ENCODE measurements around the gene SOX13.
"Not testable (repeated sequence)": the region's sequence is repeated elsewhere in the genome, so short reads cannot be mapped to it uniquely, and the experiment has no call there.

Gene SOX13

DNA sequence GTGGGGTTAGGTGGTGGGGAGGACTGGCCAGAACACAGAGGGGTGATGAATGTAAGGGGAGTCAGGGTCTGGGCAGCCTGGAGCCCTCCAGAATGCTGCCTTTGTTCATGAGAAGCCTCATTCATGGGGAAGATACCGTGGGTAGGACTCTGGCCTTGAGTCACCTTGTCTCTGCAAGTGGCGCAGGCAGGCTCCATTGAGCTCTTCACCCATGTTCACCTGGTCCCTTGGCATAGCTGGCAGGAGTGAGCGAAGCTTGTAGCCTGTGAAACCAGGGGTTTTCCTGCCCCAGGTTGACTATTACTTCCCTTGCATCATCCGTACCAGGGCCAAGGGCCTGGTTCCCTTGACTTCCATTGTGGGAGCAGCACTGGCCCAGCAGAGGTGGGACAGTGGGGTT is 25.8 kb downstream of the SOX13 start:
- no peak overlapping the region for H3K4me3 ChIP-seq (ENCODE audit: low read depth, low read length)
- TF ChIP-seq, protein P1, sequence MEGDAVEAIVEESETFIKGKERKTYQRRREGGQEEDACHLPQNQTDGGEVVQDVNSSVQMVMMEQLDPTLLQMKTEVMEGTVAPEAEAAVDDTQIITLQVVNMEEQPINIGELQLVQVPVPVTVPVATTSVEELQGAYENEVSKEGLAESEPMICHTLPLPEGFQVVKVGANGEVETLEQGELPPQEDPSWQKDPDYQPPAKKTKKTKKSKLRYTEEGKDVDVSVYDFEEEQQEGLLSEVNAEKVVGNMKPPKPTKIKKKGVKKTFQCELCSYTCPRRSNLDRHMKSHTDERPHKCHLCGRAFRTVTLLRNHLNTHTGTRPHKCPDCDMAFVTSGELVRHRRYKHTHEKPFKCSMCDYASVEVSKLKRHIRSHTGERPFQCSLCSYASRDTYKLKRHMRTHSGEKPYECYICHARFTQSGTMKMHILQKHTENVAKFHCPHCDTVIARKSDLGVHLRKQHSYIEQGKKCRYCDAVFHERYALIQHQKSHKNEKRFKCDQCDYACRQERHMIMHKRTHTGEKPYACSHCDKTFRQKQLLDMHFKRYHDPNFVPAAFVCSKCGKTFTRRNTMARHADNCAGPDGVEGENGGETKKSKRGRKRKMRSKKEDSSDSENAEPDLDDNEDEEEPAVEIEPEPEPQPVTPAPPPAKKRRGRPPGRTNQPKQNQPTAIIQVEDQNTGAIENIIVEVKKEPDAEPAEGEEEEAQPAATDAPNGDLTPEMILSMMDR (IDR thresholded peaks at IDR 0.05; ENCODE audit: control insufficient read depth, extremely low read depth, insufficient read depth): no peak
- no peak for DNase-seq (ENCODE audit: low read depth)

DNA sequence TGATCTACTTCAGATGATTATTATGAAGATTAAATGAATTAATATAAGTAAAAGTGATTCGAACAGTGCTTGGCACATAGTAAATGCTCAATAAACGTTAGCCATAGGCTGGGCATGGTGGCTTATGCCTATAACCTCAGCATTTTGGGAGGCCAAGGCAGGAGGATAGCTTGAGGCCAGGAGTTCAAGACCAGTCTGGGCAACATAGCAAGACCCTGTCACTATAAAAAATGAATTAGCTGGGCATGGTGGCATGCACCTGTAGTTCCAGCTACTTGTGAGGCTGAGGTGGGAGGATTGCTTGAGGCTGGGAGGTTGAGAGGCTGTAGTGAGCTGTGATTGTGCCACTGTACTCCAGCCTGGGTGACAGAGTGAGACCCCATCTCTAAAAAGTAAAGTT is 26.8 kb downstream of the SOX13 start:
- not testable (repeated sequence) for DNase-seq (ENCODE audit: low read depth); H3K4me3 ChIP-seq (ENCODE audit: low read depth, low read length)

DNA sequence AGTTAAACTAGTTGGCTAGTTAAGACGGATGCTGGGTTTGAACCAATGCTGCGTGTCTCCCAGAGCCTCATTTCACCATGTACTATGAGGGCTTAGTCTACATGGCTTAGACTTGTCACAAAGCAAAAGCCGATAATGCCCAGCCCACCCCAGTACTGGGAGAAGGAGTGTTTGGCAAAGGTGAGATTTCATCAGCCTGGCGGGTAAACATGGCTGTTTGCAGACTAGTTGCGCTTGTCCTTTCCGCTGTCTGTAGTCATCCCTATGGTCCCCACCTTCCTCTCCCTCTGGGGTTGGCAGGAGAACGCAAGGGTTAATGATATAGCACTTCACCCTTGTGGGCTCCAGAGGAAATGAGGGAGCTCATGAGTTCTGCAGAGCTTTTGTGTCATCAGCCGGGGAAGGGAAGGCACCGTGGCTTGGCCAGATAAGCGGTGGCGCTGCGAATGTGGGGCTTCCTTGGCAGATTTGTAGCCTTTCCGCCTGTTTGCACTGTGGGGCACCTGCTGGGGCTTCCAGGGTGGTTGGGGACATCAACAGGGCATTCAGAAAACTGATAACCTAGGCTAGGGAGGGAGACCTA is 29.2 kb downstream of the SOX13 start:
- H3K4me3 ChIP-seq (ENCODE audit: low read depth, low read length): no peak overlapping the region
- DNase-seq (ENCODE audit: low read depth): no peak
- TF ChIP-seq, protein P1 (IDR thresholded peaks at IDR 0.05; ENCODE audit: control insufficient read depth, extremely low read depth, insufficient read depth): no peak

DNA sequence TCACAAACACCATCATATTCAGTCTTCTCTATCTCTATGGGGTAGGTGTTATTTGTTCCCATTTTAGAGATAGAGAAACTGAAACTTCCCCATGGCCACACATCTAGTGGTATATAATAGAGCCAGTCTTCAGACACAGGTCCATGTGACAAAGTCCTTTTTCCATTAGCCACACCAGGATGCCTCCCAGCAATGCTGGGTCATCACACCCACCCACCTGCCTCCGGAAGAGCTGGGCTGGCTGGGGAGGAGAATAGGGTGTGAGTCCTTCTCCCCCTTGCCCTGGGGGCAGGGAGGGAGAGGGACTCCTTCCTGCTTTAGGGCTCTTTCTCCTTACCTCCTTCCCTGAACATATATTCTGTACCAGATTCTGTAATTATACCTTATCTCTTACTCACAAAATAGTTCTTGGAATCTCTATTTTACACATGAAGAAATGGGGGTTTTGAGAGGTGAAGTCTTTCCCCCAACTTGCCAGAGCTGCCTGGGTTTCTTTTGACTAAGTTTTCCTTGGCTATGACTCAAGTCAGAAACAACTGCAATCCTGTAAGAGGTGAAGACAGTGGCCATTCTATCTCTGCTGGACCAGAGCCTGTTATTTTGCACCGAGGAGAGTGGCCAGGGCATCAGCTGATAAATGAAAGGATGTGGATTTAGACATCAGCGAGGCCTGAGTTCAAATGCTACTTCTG is 30.0 kb downstream of the SOX13 start:
- no peak overlapping the region for H3K4me3 ChIP-seq (ENCODE audit: low read depth, low read length)
- no peak for DNase-seq (ENCODE audit: low read depth)
- TF ChIP-seq, protein P1 (IDR thresholded peaks at IDR 0.05; ENCODE audit: control insufficient read depth, extremely low read depth, insufficient read depth): no peak

DNA sequence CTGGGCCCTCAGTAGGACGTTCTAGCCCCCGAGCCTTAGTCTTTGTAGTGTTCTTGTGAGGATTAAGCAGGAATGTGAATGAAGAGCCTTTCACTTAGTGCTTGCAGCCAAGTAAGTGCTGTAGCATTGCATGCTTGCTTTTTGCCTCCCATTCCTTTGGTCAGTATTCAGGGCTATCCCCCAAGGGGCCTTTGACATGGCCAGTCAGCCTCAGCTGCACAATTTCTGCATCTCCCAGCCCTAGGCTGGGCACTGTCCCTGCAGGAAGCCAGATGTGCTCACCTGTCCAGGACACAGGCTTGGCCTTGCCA is 30.5 kb downstream of the SOX13 start:
- DNase-seq (ENCODE audit: low read depth): no peak
- TF ChIP-seq, protein P1 (IDR thresholded peaks at IDR 0.05; ENCODE audit: control insufficient read depth, extremely low read depth, insufficient read depth): no peak
- no peak overlapping the region for H3K4me3 ChIP-seq (ENCODE audit: low read depth, low read length)

DNA sequence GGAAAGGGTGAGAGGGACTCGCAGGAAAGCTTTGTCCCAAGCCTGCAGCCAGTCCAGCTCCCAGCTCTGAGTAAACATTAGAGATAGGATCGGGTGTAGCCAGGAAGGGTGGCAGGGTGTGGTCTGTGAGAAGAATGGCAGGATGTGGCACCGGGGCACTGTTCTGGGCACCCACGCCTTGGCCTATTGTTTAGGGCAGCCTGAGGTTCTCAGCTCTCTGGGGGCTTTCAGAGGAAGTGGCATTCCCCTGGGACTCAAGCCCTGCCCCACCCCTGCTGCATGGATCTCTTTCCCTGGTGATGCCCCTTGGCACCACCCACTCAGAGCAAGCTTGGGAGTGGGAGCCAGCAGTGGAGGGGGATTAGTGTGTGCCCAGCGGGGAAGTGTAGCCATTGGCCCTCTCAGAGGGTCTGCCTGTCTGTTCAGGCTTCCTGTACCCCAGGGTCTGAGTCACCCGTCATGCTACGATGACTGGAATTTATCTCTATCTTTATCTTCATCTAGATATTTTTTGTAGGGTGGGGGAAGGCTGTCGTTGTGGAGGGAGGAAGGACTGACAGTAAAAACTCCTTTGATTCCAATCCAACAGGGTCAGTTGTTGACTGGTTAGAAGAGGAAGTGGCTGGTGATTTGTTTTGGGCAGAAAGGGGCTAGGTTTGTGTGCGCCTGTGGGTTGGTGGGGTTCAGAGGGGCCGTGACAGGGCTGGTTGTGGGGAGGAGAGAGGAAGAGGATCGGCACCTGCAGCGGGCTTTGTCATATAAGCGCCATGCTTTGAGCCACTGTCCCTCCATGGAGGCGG is 31.6 kb downstream of the SOX13 start:
- no peak for DNase-seq (ENCODE audit: low read depth)
- no peak overlapping the region for H3K4me3 ChIP-seq (ENCODE audit: low read depth, low read length)
- TF ChIP-seq, protein P1 (IDR thresholded peaks at IDR 0.05; ENCODE audit: control insufficient read depth, extremely low read depth, insufficient read depth): no peak

DNA sequence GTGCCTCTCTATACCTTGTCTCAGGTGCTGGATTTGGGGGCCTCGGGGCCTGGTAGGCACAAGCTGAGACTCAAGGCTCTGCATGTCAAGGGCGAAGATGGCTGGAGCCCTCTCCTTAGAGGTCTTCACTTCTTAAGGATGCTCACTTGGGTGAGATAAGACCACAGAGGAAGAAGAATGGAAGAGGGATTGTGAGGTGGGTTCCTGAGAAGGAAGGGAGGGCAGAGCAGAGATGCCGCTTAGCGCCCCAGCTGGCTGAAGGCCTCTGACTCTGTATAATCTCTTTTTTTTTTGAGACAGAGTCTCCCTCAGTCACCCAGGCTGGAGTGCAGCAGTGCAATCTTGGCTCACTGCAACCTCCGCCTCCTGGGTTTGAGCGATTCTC is 32.2 kb downstream of the SOX13 start:
- no peak for DNase-seq (ENCODE audit: low read depth)
- TF ChIP-seq, protein P1 (IDR thresholded peaks at IDR 0.05; ENCODE audit: control insufficient read depth, extremely low read depth, insufficient read depth): no peak
- H3K4me3 ChIP-seq (ENCODE audit: low read depth, low read length): no peak overlapping the region
